Neutrophil (primary cell): ENCODE data around the gene FSTL4.

Source experiments
- H3K27ac ChIP-seq: fragments of 200-600 bp; sonication (generic); 2 replicates; pipeline ENCODE4 v1.5.1; 2016; ENCODE audit warnings: mild to moderate bottlenecking, moderate library complexity
- H3K27me3 ChIP-seq: fragments of 200-600 bp; sonication (generic); 2 replicates; pipeline ENCODE4 v1.6.0; 2016; ENCODE audit warnings: mild to moderate bottlenecking
- H3K36me3 ChIP-seq: fragments of 200-600 bp; sonication (generic); 2 replicates; pipeline ENCODE4 v1.5.1; 2017
- H3K4me1 ChIP-seq, 2 experiments: fragments of 200-600 bp in 1 of 2; sonication (generic) in 1 of 2; 1 replicate in 1 of 2; 2 replicates in 1 of 2; pipeline versions ENCODE4 v1.5.1 to v1.6.1; 2013 to 2016; ENCODE audit warnings: low read depth in 1 of 2, low read length in 1 of 2, mild to moderate bottlenecking in 1 of 2, moderate library complexity in 1 of 2; ENCODE audit not compliant: control insufficient read depth in 1 of 2, insufficient read depth in 1 of 2
- H3K4me3 ChIP-seq, 2 experiments: fragments of 200-600 bp in 1 of 2; sonication (generic) in 1 of 2; 1 replicate in 1 of 2; 2 replicates in 1 of 2; pipeline ENCODE4 v1.5.1; 2013 to 2016; ENCODE audit warnings: low read depth in 1 of 2, low read length in 1 of 2, mild to moderate bottlenecking in 1 of 2, moderate library complexity in 1 of 2
- H3K9me3 ChIP-seq: fragments of 200-600 bp; sonication (generic); 2 replicates; pipeline ENCODE4 v1.5.1; 2016
- TF ChIP-seq, protein P1 (sequence below): fragments of 200-600 bp; sonication (generic); IDR thresholded peaks from 2 replicates; pipeline ENCODE4 v1.5.1; 2016; ENCODE audit warnings: antibody characterized with exemption

FSTL4 gene

GRCh38 chr5:133652951-133653759, 40.8 kb upstream of the FSTL4 start:
- H3K4me3 ChIP-seq: no peak overlapping the region
- no peaks in the 10 kb centered on the region for H3K9me3 ChIP-seq
- TF ChIP-seq, protein P1, sequence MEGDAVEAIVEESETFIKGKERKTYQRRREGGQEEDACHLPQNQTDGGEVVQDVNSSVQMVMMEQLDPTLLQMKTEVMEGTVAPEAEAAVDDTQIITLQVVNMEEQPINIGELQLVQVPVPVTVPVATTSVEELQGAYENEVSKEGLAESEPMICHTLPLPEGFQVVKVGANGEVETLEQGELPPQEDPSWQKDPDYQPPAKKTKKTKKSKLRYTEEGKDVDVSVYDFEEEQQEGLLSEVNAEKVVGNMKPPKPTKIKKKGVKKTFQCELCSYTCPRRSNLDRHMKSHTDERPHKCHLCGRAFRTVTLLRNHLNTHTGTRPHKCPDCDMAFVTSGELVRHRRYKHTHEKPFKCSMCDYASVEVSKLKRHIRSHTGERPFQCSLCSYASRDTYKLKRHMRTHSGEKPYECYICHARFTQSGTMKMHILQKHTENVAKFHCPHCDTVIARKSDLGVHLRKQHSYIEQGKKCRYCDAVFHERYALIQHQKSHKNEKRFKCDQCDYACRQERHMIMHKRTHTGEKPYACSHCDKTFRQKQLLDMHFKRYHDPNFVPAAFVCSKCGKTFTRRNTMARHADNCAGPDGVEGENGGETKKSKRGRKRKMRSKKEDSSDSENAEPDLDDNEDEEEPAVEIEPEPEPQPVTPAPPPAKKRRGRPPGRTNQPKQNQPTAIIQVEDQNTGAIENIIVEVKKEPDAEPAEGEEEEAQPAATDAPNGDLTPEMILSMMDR: no peak
- H3K36me3 ChIP-seq: no peaks in the 10 kb centered on the region
- peaks cover 15% of the 10 kb centered on the region for H3K27me3 ChIP-seq
- H3K27ac ChIP-seq: no peak overlapping the region
- H3K4me1 ChIP-seq: no peaks in the 10 kb centered on the region

GRCh38 chr5:133644000-133644865, 31.9 kb upstream of the FSTL4 start:
- Histone ChIP-seq H3K27me3 (peaks cover 6% of the 10 kb centered on the region), H3K9me3 (no peaks in the 10 kb centered on the region), H3K36me3 (no peaks in the 10 kb centered on the region), H3K4me3 (no peak overlapping the region), H3K4me1 (no peaks in the 10 kb centered on the region), H3K27ac (no peak overlapping the region)
- TF ChIP-seq, protein P1: no peak

- H3K27me3 ChIP-seq: peaks cover 4% of the 10 kb centered on the region
- H3K9me3 ChIP-seq: no peaks in the 10 kb centered on the region
- H3K4me3 ChIP-seq: no peak overlapping the region
- TF ChIP-seq, protein P1: no peak
- H3K4me1 ChIP-seq: no peaks in the 10 kb centered on the region
- H3K36me3 ChIP-seq: no peaks in the 10 kb centered on the region
- no peak overlapping the region for H3K27ac ChIP-seq
These were observed 31.0 kb upstream of the FSTL4 start for GRCh38 chr5:133643365-133643764.

- H3K27me3 ChIP-seq: peaks cover 4% of the 10 kb centered on the region
- H3K9me3 ChIP-seq: no peaks in the 10 kb centered on the region
- TF ChIP-seq, protein P1: no peak
- H3K27ac ChIP-seq: no peak overlapping the region
- H3K4me1 ChIP-seq: no peaks in the 10 kb centered on the region
- no peak overlapping the region for H3K4me3 ChIP-seq
- no peaks in the 10 kb centered on the region for H3K36me3 ChIP-seq
These were observed 29.9 kb upstream of the FSTL4 start for GRCh38 chr5:133642153-133642722.

- Histone ChIP-seq H3K36me3 (no peaks in the 10 kb centered on the region), H3K9me3 (no peaks in the 10 kb centered on the region), H3K4me1 (no peaks in the 10 kb centered on the region), H3K27ac (no peak overlapping the region), H3K27me3 (peaks cover 4% of the 10 kb centered on the region), H3K4me3 (no peak overlapping the region)
- TF ChIP-seq, protein P1: no peak
These were observed 29.3 kb upstream of the FSTL4 start for GRCh38 chr5:133641683-133642082.
